Superior temporal gyrus (tissue), 1 donor: ENCODE results near the gene HLF.

Source experiments
- DNase-seq: peaks from one replicate; pipeline ENCODE4 v3.0.0-alpha.2; 2016; ENCODE audit errors: extremely low spot score

The HLF gene

DNA sequence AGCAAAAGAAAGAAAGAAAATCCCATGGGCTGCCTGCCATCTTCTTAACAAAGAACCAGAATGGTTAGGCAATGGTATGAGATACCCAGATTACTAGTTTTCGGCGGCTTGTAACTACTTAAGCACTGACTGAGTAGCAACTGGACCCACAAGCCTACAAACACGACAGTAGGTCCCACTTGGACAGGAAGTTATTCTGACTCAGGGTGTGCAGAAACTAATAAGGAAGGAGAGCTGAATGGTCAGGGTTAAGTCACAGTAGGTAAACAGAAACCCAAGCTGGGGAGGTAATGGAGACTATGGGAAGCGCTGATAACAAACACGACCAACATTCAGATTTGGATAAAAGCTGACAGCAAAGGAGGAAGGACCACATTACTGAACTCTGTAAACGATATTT, 10.4 kb upstream of the HLF start:
- no peak for DNase-seq

- DNase-seq, result no peak
Measured at GRCh38 chr17:55258578-55259135, 6.1 kb upstream of the HLF start.

- DNase-seq, result no peak
Measured at GRCh38 chr17:55259684-55260111, 5.1 kb upstream of the HLF start.

DNA sequence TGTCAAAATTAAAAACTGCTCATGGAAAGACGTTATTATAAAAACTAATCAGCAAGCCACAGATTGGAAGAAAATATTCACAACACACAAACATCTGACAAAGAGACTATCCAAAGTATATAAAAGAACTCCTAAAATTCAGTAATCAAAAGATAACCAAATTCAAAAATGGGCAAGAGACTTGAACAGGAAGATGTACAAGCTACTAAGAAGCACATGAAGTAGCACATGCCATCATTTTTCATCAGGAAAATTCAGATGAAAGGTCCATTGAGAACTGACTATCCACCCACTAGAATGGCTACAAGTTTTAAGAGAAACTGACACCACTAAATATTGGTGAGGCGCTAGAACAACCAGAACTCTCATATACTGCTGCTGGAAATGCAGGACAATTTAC, 3.4 kb upstream of the HLF start:
- DNase-seq, result no peak

DNA sequence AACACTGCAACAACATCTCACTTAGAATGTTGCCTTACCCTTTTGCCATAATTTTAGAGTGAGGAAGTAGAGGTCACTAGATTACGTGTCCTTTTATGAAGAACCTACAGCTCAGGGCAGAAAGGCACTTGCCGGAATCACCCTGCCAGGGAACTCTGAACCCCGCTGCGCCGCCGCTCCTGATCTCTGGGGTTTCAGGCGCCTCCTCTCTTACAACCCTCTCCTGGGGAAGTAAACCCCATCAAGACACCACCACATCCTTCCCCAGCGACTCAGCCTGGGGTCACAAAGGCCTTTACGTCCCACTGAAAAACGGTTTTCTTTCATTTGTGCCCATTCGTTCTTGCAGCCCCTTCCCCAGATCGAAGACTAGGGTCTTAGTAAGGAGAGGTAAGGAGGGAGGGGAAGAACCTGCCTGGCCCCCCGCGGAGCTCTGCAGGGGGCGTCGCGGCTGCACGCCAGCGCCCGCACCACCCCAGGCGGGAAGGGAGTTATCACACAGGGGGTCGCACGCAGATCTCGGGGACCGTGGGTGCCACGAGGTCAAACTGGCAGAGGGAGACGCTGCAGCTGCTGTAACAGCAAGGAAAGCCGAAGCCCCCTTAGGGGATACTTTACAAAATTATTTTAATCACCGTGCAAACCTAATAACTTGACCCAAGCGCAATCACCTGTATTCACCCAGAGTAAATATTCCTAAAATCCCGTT, 1.0 kb upstream of the HLF start:
- DNase-seq, result no peak

- no peak for DNase-seq
Measured at GRCh38 chr17:55264278-55264644, 499 bp upstream of the HLF start.

DNA sequence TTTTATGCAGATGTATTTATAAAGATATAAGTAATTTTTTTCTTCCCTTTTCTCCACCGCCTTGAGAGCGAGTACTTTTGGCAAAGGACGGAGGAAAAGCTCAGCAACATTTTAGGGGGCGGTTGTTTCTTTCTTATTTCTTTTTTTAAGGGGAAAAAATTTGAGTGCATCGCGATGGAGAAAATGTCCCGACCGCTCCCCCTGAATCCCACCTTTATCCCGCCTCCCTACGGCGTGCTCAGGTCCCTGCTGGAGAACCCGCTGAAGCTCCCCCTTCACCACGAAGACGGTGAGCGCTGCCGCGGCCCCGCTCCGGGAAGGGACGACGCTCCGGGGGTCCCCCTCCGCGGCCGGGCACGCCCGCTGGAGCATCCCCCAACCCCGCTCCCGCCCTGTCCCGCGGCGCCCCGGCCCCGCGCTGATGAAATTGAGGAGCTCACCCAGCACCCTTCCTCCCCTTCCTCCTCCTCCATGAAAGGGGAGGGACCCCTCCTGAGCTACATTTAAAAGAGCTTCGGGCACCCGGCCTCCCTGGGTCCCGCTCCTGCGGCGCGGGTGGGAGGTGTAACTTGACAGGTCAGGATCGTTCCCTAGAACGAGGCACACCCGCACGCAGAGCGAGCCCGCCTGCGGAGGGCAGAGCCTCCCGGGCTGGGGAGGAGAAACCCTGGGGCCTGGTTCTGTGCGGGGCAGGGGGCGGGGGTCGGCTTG, 706 bp downstream of the HLF start:
- no peak for DNase-seq

DNA sequence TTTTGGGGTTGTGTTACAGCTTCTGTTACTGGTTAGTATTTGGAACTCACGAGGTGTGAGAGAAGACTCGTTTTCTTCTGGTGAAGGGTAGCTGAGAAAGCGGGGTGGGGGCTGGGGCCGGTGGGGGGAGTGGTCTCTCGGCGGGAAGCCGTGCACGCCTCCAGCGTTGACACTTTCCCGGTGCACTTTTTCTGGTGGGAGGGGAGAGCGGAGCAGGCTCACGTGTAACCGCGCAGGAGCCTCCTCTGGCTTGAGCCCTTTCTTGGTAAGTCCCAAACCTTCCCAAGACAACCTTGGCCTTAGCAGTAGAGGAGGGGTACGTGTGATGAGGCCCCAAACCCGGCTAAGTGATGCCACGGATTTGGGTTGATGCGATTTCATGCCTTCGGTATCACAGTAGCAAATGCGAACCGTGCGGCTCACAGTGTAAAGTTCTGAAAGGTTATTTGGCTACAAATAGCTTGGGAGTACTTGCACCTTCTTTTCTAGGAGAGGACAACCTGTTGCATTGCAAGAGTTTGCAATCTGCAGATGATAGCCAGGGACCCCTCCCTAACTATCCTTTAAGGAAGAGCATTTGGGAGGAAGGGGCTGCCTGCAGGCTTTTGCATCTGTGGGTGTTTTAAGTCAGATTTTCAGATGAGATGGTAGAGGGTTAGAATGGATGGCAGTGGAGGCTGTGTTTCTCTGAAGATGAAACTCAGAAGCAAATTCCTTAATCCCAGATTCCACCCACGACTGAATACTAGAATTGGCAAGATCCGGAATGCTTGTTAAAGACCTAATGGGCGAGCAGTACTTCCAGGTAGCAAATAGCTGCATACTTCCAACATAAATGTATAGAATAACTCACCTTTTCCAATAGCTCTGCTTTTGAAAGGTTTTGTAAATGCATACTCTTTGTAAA, 1.5 kb downstream of the HLF start:
- peak; percentile 49 for DNase-seq

DNA sequence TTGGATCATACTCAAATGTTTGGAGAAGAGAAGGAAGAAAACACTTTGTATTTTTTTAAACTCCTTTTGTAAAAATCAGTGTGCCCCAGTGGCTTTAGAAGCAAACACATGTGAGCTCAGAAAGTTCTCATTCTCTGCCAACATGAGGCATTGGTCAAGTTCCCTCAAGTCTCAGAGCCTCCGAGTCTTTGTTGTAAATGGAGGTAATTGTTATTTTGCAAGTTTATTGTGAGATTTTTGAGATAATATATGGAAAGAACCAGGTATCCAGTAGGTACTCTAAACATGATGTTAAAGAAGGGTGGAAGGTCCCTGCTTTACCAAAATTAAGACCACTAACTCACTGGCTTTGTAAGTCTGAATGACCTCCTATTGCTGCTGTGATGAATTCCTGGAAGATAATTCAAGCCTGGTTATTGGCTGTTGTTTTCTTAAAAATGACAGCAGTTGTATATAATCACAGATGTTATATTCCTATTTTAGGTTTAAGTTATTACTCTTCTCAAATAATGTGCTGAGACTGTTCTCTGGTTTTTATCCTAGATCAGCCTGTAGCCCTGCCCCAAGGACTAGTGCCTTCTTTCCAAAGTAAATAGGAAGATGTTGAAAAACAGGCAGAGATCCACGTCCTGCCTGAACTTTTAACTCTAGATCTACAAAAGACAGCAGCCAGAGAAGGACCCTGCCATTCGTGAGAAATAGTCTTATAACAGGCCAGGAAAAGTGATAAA, 2.4 kb downstream of the HLF start:
- DNase-seq, result no peak

GRCh38 chr17:55267777-55268648, 3.3 kb downstream of the HLF start:
- no peak for DNase-seq

GRCh38 chr17:55268649-55269480, 4.1 kb downstream of the HLF start:
- DNase-seq, result no peak

DNA sequence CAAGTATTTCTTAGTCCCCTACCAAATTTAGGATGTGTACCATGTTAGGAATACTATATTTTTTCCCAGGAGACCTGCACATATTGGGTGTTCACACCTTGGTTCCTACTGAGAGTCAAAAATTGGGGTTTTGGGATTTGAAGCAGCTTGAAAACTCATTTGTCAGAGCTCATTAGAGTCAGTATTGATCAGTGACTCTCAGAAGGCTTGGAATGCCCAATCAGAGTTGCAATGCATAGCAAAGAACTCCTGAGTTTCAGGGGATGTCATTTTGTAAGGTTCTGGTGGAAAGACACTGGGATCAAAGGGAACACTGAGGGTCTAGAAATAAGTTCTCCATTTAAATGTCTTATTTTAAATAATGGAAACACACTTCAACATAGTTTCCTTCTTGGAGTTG, 5.1 kb downstream of the HLF start:
- DNase-seq, result no peak

- DNase-seq, result no peak
Measured at GRCh38 chr17:55271223-55271571, 6.4 kb downstream of the HLF start.

GRCh38 chr17:55271958-55272710, 7.4 kb downstream of the HLF start:
- no peak for DNase-seq

GRCh38 chr17:55272711-55273578, 8.2 kb downstream of the HLF start:
- no peak for DNase-seq

- peak; percentile 74 for DNase-seq
Measured at GRCh38 chr17:55273579-55274354, 9.0 kb downstream of the HLF start.
